ENCODE measurements around the gene WDR70. TPM values are rescaled to one million over a fixed set of nuclear protein-coding genes. Genes with fewer than 3 reads are reported as not detected.

The WDR70 gene
- total and polyA plus RNA-seq, 2 of the 8 experiments (the other 6 are each of a cell fraction or from before 2014, with no cell fraction given): 10.6 to 37.4 TPM

- no peak for TF ChIP-seq RNF2 (IDR thresholded peaks at IDR 0.05; ENCODE audit: borderline replicate concordance, low read depth, low read length, missing control alignments, poor library complexity, severe bottlenecking)
These were observed 348.1 kb downstream of the WDR70 start (continued) for GRCh38 chr5:37727238-37727637.
